Tibial artery (tissue), 4 donors: ENCODE results near the gene ATP9B.

Experiments
- DNase-seq, 2 donors: peaks; one replicate each; pipeline ENCODE4 v3.0.0-alpha.2; 2019
- H3K27ac ChIP-seq, 2 donors: fragments of 200-600 bp; sonication (generic) in 1 of 2; 1 replicate in 1 of 2; 2 replicates in 1 of 2; pipeline ENCODE4 v1.5.1; 2018 to 2019; ENCODE audit warnings: mild to moderate bottlenecking in 1 of 2
- H3K27me3 ChIP-seq, 2 donors: fragments of 200-600 bp; sonication (generic) in 1 of 2; one replicate each; pipeline versions ENCODE4 v1.5.1 to v1.6.0; 2016 to 2019
- H3K36me3 ChIP-seq, 3 donors: fragments of 200-600 bp; sonication (generic) in 2 of 3; one replicate each; pipeline ENCODE4 v1.5.1; 2016 to 2019; ENCODE audit warnings: mild to moderate bottlenecking in 2 of 3
- H3K4me1 ChIP-seq, 4 donors: fragments of 200-600 bp; sonication (generic) in 2 of 4; 1 replicate in 3 of 4; 2 replicates in 1 of 4; pipeline ENCODE4 v1.5.1; 2016 to 2019
- H3K4me3 ChIP-seq, 2 donors: fragments of 200-600 bp; sonication (generic) in 1 of 2; 1 replicate in 1 of 2; 2 replicates in 1 of 2; pipeline ENCODE4 v1.5.1; 2018 to 2019; ENCODE audit warnings: mild to moderate bottlenecking in 2 of 2
- H3K9me3 ChIP-seq, 3 donors: fragments of 200-600 bp; sonication (generic) in 1 of 3; one replicate each; pipeline ENCODE4 v1.5.1; 2016 to 2019
- CTCF ChIP-seq, 2 experiments: fragments of 200-600 bp in 1 of 2; fragments of 450-650 bp in 1 of 2; IDR thresholded peaks; one replicate each; pipeline ENCODE4 v1.5.1; 2017 to 2019; ENCODE audit warnings: antibody characterized with exemption in 2 of 2, mild to moderate bottlenecking in 1 of 2, moderate library complexity in 1 of 2
- intact Hi-C: fragments of 100-400 bp; cut with DNase I; formaldehyde crosslinking; loops from one replicate; pipeline ENCODE4 v1.15.0; 2023; ENCODE audit warnings: low total_unique reads

Gene ATP9B

GRCh38 chr18:79305911-79306310, 236.7 kb downstream of the ATP9B start:
- Histone ChIP-seq H3K27ac (no peak overlapping the region), H3K36me3 (peaks cover 23 to 66% (median 56%) of the 10 kb centered on the region in 3 donors), H3K9me3 (no peaks in the 10 kb centered on the region), H3K27me3 (no peaks in the 10 kb centered on the region), H3K4me3 (no peak overlapping the region), H3K4me1 (no peaks in the 10 kb centered on the region)
- intact Hi-C loops = no loop called here
- no peak for DNase-seq
- no peak for TF ChIP-seq CTCF (IDR thresholded peaks at IDR 0.05)

GRCh38 chr18:79309614-79310358, 240.6 kb downstream of the ATP9B start:
- no peak for DNase-seq
- Histone ChIP-seq H3K27ac (no peak overlapping the region), H3K36me3 (peaks cover 14 to 59% (median 53%) of the 10 kb centered on the region in 3 donors), H3K4me3 (no peak overlapping the region), H3K4me1 (no peaks in the 10 kb centered on the region), H3K9me3 (no peaks in the 10 kb centered on the region), H3K27me3 (no peaks in the 10 kb centered on the region)
- intact Hi-C loops = no loop called here
- no peak for TF ChIP-seq CTCF (IDR thresholded peaks at IDR 0.05)

- no peak for DNase-seq
- Histone ChIP-seq H3K9me3 (peaks cover 0 to 4% (median 0%) of the 10 kb centered on the region in 3 donors), H3K27ac (no peak overlapping the region), H3K27me3 (no peaks in the 10 kb centered on the region), H3K4me1 (no peaks in the 10 kb centered on the region), H3K4me3 (no peak overlapping the region), H3K36me3 (peaks cover 21 to 41% (median 34%) of the 10 kb centered on the region in 3 donors)
- no peak for TF ChIP-seq CTCF (IDR thresholded peaks at IDR 0.05)
- intact Hi-C loops = no loop called here
Observed at GRCh38 chr18:79314838-79315388, 245.7 kb downstream of the ATP9B start.

GRCh38 chr18:79315596-79315995, 246.4 kb downstream of the ATP9B start:
- intact Hi-C loops = no loop called here
- no peaks in the 10 kb centered on the region for H3K4me1 ChIP-seq
- no peak overlapping the region for H3K27ac ChIP-seq
- no peak for DNase-seq
- peaks cover 21 to 34% (median 30%) of the 10 kb centered on the region in 3 donors for H3K36me3 ChIP-seq
- no peak for TF ChIP-seq CTCF (IDR thresholded peaks at IDR 0.05)
- H3K9me3 ChIP-seq = peaks cover 0 to 4% (median 0%) of the 10 kb centered on the region in 3 donors
- no peak overlapping the region for H3K4me3 ChIP-seq
- H3K27me3 ChIP-seq = no peaks in the 10 kb centered on the region

DNA sequence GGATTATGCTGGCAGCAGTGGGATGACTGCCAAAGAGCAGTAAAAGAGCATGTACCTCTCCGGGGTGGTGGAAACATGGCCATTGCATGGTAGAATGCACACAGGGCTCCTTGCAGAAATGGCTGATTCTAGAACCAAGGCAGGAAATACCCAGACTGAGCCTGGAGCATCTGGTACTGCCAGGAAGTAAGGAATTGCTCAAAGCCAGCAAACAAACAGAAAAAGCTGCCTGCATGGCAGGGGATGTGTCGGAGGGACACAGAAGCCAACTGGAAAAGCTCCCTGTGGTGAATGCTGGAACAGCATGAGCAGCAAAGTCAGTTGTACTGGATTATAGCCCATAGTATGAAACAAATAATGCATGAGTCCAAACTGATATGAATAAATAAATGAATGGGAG, 248.5 kb downstream of the ATP9B start:
- intact Hi-C loops = no loop called here
- TF ChIP-seq CTCF (IDR thresholded peaks at IDR 0.05) = no peak
- DNase-seq = no peak
- Histone ChIP-seq H3K4me3 (no peak overlapping the region), H3K9me3 (peaks cover 0 to 4% (median 0%) of the 10 kb centered on the region in 3 donors), H3K36me3 (peaks cover 12 to 24% (median 15%) of the 10 kb centered on the region in 3 donors), H3K27me3 (no peaks in the 10 kb centered on the region), H3K27ac (no peak overlapping the region), H3K4me1 (no peaks in the 10 kb centered on the region)
